ENCODE data around the gene USP15.
A peak's percentile ranks its signal among the peaks of the same experiment; 100 is the strongest.

The USP15 gene

GRCh38 chr12:62400135-62400534 lies 139.9 kb downstream of the USP15 start:
- Histone ChIP-seq H3K27me3 (ENCODE audit: control insufficient read depth, insufficient read depth, low read length) (no peaks in the 10 kb centered on the region), H3K27ac (ENCODE audit: low read length) (no peak overlapping the region), H3K9me3 (ENCODE audit: control insufficient read depth, insufficient read depth, low read length) (no peaks in the 10 kb centered on the region), H3K4me3 (ENCODE audit: low read length) (no peak overlapping the region), H3K36me3 (ENCODE audit: control insufficient read depth, insufficient read depth, low read length) (no peaks in the 10 kb centered on the region), H3K4me1 (ENCODE audit: control insufficient read depth, insufficient read depth, low read length) (no peaks in the 10 kb centered on the region)
- no peak for DNase-seq (ENCODE audit: low read depth, low spot score)
- no CpG with 5 or more reads among the region's 2 CpGs for WGBS (ENCODE audit: insufficient coverage, insufficient read length)

- Histone ChIP-seq H3K9me3 (ENCODE audit: control insufficient read depth, insufficient read depth, low read length) (no peaks in the 10 kb centered on the region), H3K4me3 (ENCODE audit: low read length) (no peak overlapping the region), H3K27me3 (ENCODE audit: control insufficient read depth, insufficient read depth, low read length) (no peaks in the 10 kb centered on the region), H3K27ac (ENCODE audit: low read length) (no peak overlapping the region), H3K36me3 (ENCODE audit: control insufficient read depth, insufficient read depth, low read length) (no peaks in the 10 kb centered on the region), H3K4me1 (ENCODE audit: control insufficient read depth, insufficient read depth, low read length) (no peaks in the 10 kb centered on the region)
- WGBS (ENCODE audit: insufficient coverage, insufficient read length) = no CpG with 5 or more reads among the region's 3 CpGs
- DNase-seq (ENCODE audit: low read depth, low spot score) = no peak
These were observed 141.4 kb downstream of the USP15 start for GRCh38 chr12:62401631-62402030.

DNA sequence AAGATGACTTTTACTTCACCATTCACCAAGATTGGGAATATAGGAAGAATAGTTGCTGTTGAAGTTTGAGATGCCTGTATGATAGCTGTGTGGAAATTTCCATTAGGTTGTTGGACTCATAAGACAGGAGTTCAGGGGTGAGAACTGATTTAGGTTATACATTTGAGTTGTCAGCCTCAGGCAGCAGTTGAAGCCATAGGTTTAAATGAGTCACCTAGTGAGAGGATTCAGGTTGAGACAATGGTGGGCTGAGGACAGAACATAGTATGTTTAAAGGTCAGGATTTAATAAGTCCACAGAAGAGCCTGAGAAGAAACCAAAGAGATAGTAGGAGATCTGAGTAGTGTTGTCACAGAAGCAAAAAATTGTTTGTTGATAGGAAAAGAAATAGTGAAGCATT lies 142.8 kb downstream of the USP15 start:
- Histone ChIP-seq H3K36me3 (ENCODE audit: control insufficient read depth, insufficient read depth, low read length) (no peaks in the 10 kb centered on the region), H3K4me3 (ENCODE audit: low read length) (no peak overlapping the region), H3K27me3 (ENCODE audit: control insufficient read depth, insufficient read depth, low read length) (no peaks in the 10 kb centered on the region), H3K9me3 (ENCODE audit: control insufficient read depth, insufficient read depth, low read length) (no peaks in the 10 kb centered on the region), H3K4me1 (ENCODE audit: control insufficient read depth, insufficient read depth, low read length) (no peaks in the 10 kb centered on the region), H3K27ac (ENCODE audit: low read length) (no peak overlapping the region)
- DNase-seq (ENCODE audit: low read depth, low spot score) = no peak

DNA sequence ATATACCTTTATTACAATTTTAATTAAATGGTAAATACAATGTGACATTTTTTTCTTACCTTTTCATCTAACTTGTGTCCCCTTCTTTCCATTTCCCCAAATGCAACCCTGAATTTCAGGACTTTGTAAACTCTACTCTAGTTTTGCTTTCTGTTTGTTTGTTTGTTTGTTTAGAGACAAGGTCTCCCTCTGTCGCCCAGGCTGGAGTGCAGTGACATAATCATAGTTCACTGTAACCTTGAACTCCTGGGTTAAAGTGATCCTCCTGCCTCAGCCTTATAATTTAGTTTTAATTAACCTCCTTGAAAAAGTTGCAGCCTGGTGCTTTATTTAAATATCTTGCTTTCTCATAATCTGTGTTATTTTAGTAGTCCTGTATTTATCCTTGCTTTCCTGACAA lies 147.4 kb downstream of the USP15 start:
- H3K9me3 ChIP-seq (ENCODE audit: control insufficient read depth, insufficient read depth, low read length) = no peaks in the 10 kb centered on the region
- DNase-seq (ENCODE audit: low read depth, low spot score) = no peak
- H3K27ac ChIP-seq (ENCODE audit: low read length) = no peak overlapping the region
- no peaks in the 10 kb centered on the region for H3K36me3 ChIP-seq (ENCODE audit: control insufficient read depth, insufficient read depth, low read length)
- no peaks in the 10 kb centered on the region for H3K27me3 ChIP-seq (ENCODE audit: control insufficient read depth, insufficient read depth, low read length)
- no CpG with 5 or more reads among the region's 1 CpG for WGBS (ENCODE audit: insufficient coverage, insufficient read length)
- H3K4me3 ChIP-seq (ENCODE audit: low read length) = no peak overlapping the region
- no peaks in the 10 kb centered on the region for H3K4me1 ChIP-seq (ENCODE audit: control insufficient read depth, insufficient read depth, low read length)

DNA sequence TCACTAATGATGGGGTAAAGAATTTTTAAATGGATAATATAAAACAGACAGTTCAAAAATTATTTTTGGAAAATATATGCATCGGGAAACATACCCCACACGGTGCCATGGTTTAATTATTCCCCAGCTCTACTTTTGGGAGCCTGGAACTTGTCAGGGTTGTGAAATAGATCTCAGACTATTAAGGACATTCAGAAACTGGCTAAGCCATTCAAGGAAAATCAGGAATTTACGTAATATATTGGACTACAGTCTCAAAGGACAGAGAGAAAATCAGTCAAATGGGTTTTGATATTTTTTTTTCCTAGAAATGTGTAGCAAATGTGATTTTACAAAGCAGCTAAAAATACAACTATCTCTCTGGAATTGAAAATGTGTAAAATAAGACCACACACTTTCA lies 148.9 kb downstream of the USP15 start:
- Histone ChIP-seq H3K36me3 (ENCODE audit: control insufficient read depth, insufficient read depth, low read length) (no peaks in the 10 kb centered on the region), H3K27ac (ENCODE audit: low read length) (no peak overlapping the region), H3K27me3 (ENCODE audit: control insufficient read depth, insufficient read depth, low read length) (no peaks in the 10 kb centered on the region), H3K9me3 (ENCODE audit: control insufficient read depth, insufficient read depth, low read length) (no peaks in the 10 kb centered on the region), H3K4me3 (ENCODE audit: low read length) (no peak overlapping the region), H3K4me1 (ENCODE audit: control insufficient read depth, insufficient read depth, low read length) (no peaks in the 10 kb centered on the region)
- WGBS (ENCODE audit: insufficient coverage, insufficient read length) = no CpG with 5 or more reads among the region's 3 CpGs
- no peak for DNase-seq (ENCODE audit: low read depth, low spot score)

GRCh38 chr12:62414180-62414579 lies 154.0 kb downstream of the USP15 start:
- no peak for DNase-seq (ENCODE audit: low read depth, low spot score)
- WGBS (ENCODE audit: insufficient coverage, insufficient read length) = no CpG with 5 or more reads among the region's 2 CpGs
- no peaks in the 10 kb centered on the region for H3K27me3 ChIP-seq (ENCODE audit: control insufficient read depth, insufficient read depth, low read length)

DNA sequence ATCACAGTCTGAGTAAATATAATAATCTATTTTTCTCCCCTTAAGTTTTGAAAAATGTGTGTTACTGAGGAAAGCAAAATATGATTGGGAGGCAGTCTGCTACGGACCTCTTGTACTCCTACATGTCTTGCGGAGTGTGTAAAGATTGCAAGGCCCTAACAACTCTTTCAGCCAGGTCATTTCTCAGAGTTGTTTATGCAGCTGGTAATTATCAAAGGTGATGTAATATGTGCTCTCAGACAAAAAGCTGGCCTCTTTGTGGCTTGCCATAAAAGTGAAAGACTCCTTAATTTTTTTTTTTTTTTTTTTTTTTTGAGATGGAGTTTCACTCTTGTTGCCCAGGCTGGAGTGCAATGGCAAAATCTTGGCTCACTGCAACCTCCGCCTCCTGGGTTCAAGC lies 165.9 kb downstream of the USP15 start:
- Histone ChIP-seq H3K27me3 (ENCODE audit: control insufficient read depth, insufficient read depth, low read length) (no peaks in the 10 kb centered on the region), H3K4me1 (ENCODE audit: control insufficient read depth, insufficient read depth, low read length) (no peaks in the 10 kb centered on the region), H3K4me3 (ENCODE audit: low read length) (no peak overlapping the region), H3K9me3 (ENCODE audit: control insufficient read depth, insufficient read depth, low read length) (no peaks in the 10 kb centered on the region), H3K27ac (ENCODE audit: low read length) (no peak overlapping the region), H3K36me3 (ENCODE audit: control insufficient read depth, insufficient read depth, low read length) (no peaks in the 10 kb centered on the region)
- no peak for DNase-seq (ENCODE audit: low read depth, low spot score)
- no CpG with 5 or more reads among the region's 3 CpGs for whole genome bisulfite sequencing (ENCODE audit: insufficient coverage, insufficient read length)

More at GRCh38 chr12:62414180-62414579, 154.0 kb downstream of the USP15 start:
- Histone ChIP-seq H3K9me3 (ENCODE audit: control insufficient read depth, insufficient read depth, low read length) (no peaks in the 10 kb centered on the region), H3K36me3 (ENCODE audit: control insufficient read depth, insufficient read depth, low read length) (no peaks in the 10 kb centered on the region), H3K4me3 (ENCODE audit: low read length) (no peak overlapping the region), H3K27ac (ENCODE audit: low read length) (no peak overlapping the region), H3K4me1 (ENCODE audit: control insufficient read depth, insufficient read depth, low read length) (no peaks in the 10 kb centered on the region)

- Histone ChIP-seq H3K4me1 (ENCODE audit: control insufficient read depth, insufficient read depth, low read length) (no peaks in the 10 kb centered on the region), H3K9me3 (ENCODE audit: control insufficient read depth, insufficient read depth, low read length) (no peaks in the 10 kb centered on the region), H3K27ac (ENCODE audit: low read length) (no peak overlapping the region), H3K27me3 (ENCODE audit: control insufficient read depth, insufficient read depth, low read length) (peaks cover under 1% of the 10 kb centered on the region; the same call in 1 of the 2 replicates), H3K4me3 (ENCODE audit: low read length) (no peak overlapping the region), H3K36me3 (ENCODE audit: control insufficient read depth, insufficient read depth, low read length) (no peaks in the 10 kb centered on the region)
- no peak for DNase-seq (ENCODE audit: low read depth, low spot score)
These were observed 169.3 kb downstream of the USP15 start for GRCh38 chr12:62429457-62429856.

GRCh38 chr12:62434494-62435302 lies 174.5 kb downstream of the USP15 start:
- WGBS (ENCODE audit: insufficient coverage, insufficient read length) = no CpG with 5 or more reads among the region's 16 CpGs
- H3K27me3 ChIP-seq (ENCODE audit: control insufficient read depth, insufficient read depth, low read length) = peaks cover 10% of the 10 kb centered on the region; the same call in 1 of the 2 replicates
- no peak overlapping the region for H3K27ac ChIP-seq (ENCODE audit: low read length)
- no peaks in the 10 kb centered on the region; the same call in 1 of the 2 replicates for H3K4me1 ChIP-seq (ENCODE audit: control insufficient read depth, insufficient read depth, low read length)
- no peaks in the 10 kb centered on the region for H3K36me3 ChIP-seq (ENCODE audit: control insufficient read depth, insufficient read depth, low read length)
- no peaks in the 10 kb centered on the region for H3K9me3 ChIP-seq (ENCODE audit: control insufficient read depth, insufficient read depth, low read length)
- no peak overlapping the region; the same call in 1 of the 2 replicates for H3K4me3 ChIP-seq (ENCODE audit: low read length)
- DNase-seq (ENCODE audit: low read depth, low spot score) = no peak

DNA sequence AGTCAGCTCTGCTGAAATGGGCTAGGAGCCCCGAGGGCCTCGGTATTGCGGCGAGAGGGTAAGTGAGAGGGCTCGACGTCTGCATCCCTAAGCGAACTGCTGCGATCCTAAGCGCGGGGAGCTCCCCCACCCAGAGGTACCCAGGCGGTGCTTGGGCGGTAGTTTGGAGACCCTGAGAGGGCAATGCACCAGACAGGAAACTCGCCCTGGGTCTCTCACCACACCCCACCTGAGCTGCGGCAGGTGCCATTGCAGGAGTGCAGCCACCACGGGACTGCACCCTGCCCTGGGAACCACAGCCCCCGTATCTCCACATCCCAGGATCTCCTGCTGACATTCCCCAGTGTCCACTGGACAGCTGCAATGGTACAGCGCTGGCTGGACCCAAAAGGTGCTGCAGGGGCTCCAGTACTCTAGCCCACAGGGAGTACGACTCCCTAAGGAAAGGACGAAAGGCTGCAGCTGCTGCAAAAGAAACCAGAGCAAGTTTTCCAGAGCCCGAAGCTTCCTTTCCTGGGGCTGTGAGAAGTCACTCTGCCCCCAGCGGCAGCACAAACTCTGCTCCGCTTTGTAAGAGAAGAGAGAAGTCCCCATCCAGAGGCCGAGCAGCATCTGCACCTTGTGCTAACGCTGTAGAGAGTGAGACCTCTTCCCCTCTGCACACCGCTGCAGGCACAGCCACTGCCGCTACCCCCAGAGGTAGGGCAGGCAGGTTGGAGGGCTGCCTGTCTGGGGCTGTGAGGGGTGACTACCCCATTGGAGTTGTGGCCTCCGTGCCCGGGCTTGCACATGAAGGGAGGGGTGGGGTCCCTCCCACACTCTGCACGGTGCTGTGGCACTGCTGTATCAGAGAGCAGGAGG lies 175.3 kb downstream of the USP15 start:
- Histone ChIP-seq H3K4me3 (ENCODE audit: low read length) (peak overlapping the region; percentile 10; the same call in 1 of the 2 replicates), H3K27me3 (ENCODE audit: control insufficient read depth, insufficient read depth, low read length) (peaks cover 10% of the 10 kb centered on the region; the same call in 1 of the 2 replicates), H3K9me3 (ENCODE audit: control insufficient read depth, insufficient read depth, low read length) (no peaks in the 10 kb centered on the region), H3K36me3 (ENCODE audit: control insufficient read depth, insufficient read depth, low read length) (no peaks in the 10 kb centered on the region), H3K27ac (ENCODE audit: low read length) (no peak overlapping the region), H3K4me1 (ENCODE audit: control insufficient read depth, insufficient read depth, low read length) (no peaks in the 10 kb centered on the region; the same call in 1 of the 2 replicates)
- WGBS (ENCODE audit: insufficient coverage, insufficient read length) = no CpG with 5 or more reads among the region's 29 CpGs
- DNase-seq (ENCODE audit: low read depth, low spot score) = peak; percentile 48
